ENCODE results near the gene CREB3L2.

CREB3L2 gene

GRCh38 chr7:137839903-137840779 lies 161.7 kb downstream of the CREB3L2 start:
- TF ChIP-seq CTCF (IDR thresholded peaks at IDR 0.05; ENCODE audit: low read depth, low read length): no peak
- no peak overlapping the region for H3K27ac ChIP-seq
- DNase-seq: no peak
- H3K36me3 ChIP-seq: no peaks in the 10 kb centered on the region
- H3K9me3 ChIP-seq (ENCODE audit: severe bottlenecking): no peaks in the 10 kb centered on the region
- no peaks in the 10 kb centered on the region for H3K27me3 ChIP-seq (ENCODE audit: insufficient read depth, low read depth, severe bottlenecking)
- no peak overlapping the region for H3K4me3 ChIP-seq (ENCODE audit: low read depth, low read length)

DNA sequence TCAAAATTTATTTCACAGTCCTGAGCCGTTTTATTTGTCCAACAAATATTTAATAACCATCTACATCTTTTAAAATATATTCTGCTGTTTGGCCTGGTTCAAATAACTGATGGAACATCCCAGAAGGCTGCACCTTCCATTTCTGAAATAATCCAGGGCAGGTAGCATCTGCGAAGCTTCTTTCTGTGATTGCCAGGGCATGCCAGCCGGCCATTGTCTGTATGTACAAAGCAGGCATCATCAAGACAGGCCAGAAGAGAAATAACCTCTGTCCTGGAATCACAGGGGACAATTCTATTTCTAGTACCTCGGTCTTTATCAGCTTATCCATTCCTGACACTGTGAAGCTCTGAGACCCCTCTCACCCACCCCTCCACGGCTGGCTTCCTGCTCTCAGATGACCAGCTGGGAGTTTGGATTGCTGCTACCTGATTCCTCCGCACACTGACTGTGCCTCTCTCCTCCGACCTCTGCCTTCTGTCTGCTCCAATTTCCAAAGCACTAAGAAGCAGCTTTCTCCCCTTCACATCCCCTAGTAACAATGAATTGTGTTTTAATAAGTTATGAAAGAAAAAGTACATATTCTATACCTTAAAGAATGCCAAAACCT lies 163.1 kb downstream of the CREB3L2 start:
- H3K27me3 ChIP-seq (ENCODE audit: insufficient read depth, low read depth, severe bottlenecking): no peaks in the 10 kb centered on the region
- H3K9me3 ChIP-seq (ENCODE audit: severe bottlenecking): no peaks in the 10 kb centered on the region
- no peak for TF ChIP-seq CTCF (IDR thresholded peaks at IDR 0.05; ENCODE audit: low read depth, low read length)
- no peaks in the 10 kb centered on the region for H3K36me3 ChIP-seq
- no peak overlapping the region for H3K27ac ChIP-seq
- peak; percentile 19 for DNase-seq
- H3K4me3 ChIP-seq (ENCODE audit: low read depth, low read length): no peak overlapping the region

DNA sequence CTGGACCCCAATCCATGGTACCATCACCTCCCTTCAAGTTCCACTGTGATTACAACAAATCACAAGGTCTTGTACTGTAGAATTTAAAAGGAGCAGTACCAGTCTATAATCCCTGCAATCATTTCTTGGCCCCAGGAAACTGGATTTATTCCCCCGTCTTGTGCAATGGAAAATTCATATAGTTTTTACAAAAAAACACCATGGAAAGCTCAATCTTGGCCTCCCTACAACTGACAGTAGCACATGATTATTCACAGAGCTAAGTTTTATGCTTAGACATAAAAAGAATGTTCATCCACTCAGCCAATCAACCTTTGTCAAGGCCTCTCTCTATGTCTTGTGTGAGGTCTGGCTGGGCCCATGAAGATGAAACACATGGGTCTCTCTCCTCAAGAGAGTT lies 165.3 kb downstream of the CREB3L2 start:
- H3K27ac ChIP-seq: no peak overlapping the region
- no peaks in the 10 kb centered on the region for H3K36me3 ChIP-seq
- peaks cover 12% of the 10 kb centered on the region for H3K9me3 ChIP-seq (ENCODE audit: severe bottlenecking)
- TF ChIP-seq CTCF (IDR thresholded peaks at IDR 0.05; ENCODE audit: low read depth, low read length): no peak
- no peak for DNase-seq
- no peak overlapping the region for H3K4me3 ChIP-seq (ENCODE audit: low read depth, low read length)
- no peaks in the 10 kb centered on the region for H3K27me3 ChIP-seq (ENCODE audit: insufficient read depth, low read depth, severe bottlenecking)

- no peak for DNase-seq
- no peaks in the 10 kb centered on the region for H3K27me3 ChIP-seq (ENCODE audit: insufficient read depth, low read depth, severe bottlenecking)
- peaks cover 12% of the 10 kb centered on the region for H3K9me3 ChIP-seq (ENCODE audit: severe bottlenecking)
- H3K27ac ChIP-seq: no peak overlapping the region
- no peak for TF ChIP-seq CTCF (IDR thresholded peaks at IDR 0.05; ENCODE audit: low read depth, low read length)
- H3K4me3 ChIP-seq (ENCODE audit: low read depth, low read length): no peak overlapping the region
- H3K36me3 ChIP-seq: no peaks in the 10 kb centered on the region
Observed at GRCh38 chr7:137836113-137836509, 165.8 kb downstream of the CREB3L2 start.

DNA sequence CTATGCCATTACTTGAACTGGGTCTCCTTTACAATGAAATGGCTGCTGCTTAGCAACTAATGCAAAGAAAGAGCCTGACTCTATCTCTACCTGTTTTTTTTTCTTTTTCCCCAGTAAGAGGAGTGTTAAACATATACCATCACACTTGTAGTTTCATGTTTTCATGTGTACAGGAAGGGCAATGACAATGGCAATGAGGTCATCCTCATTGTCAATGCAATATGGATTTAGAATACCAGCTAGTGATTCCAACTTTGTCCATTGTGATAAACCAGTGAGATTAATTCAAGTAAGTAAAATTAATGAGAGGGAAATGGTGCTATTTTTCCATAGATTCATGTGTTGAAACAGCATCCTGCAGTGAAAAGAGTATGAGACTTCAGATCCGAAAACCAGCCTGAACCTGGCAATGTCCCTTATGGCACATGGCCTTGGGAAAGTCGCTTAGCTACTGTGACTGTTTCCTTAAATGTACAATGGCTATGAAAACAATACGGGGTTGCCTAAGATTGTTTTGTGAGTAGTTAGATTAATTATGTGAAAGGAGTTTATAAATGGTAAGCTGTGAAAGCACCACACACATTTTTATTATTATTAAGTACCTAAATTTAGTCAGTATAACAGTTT lies 166.3 kb downstream of the CREB3L2 start:
- Histone ChIP-seq H3K36me3 (no peaks in the 10 kb centered on the region), H3K27ac (no peak overlapping the region), H3K27me3 (ENCODE audit: insufficient read depth, low read depth, severe bottlenecking) (no peaks in the 10 kb centered on the region), H3K9me3 (ENCODE audit: severe bottlenecking) (peaks cover 12% of the 10 kb centered on the region), H3K4me3 (ENCODE audit: low read depth, low read length) (no peak overlapping the region)
- TF ChIP-seq CTCF (IDR thresholded peaks at IDR 0.05; ENCODE audit: low read depth, low read length): no peak
- no peak for DNase-seq
